GM13976 (cell line): Measurements from ENCODE around the gene EVX1.

ENCODE experiments used
- DNase-seq: peaks from one replicate; pipeline ENCODE4 v3.0.0; 2012; ENCODE audit warnings: low spot score
- CTCF ChIP-seq: IDR thresholded peaks from 2 replicates; pipeline ENCODE4 v1.5.1; 2012; ENCODE audit warnings: borderline replicate concordance, mild to moderate bottlenecking; ENCODE audit not compliant: insufficient read depth; ENCODE audit errors: extremely low read depth, missing control alignments, control extremely low read depth
- in situ Hi-C: fragments of 300-500 bp; cut with MboI; formaldehyde crosslinking; loops from one replicate; pipeline ENCODE4 v1.12.0; 2022; ENCODE audit warnings: low sequenced_read_pairs, mixed read lengths, inconsistent platforms; ENCODE audit not compliant: unreplicated experiment

EVX1 gene

GRCh38 chr7:27229448-27229847 lies 13.2 kb upstream of the EVX1 start:
- in situ Hi-C loops = no loop called here
- no peak for DNase-seq
- no peak for TF ChIP-seq CTCF

DNA sequence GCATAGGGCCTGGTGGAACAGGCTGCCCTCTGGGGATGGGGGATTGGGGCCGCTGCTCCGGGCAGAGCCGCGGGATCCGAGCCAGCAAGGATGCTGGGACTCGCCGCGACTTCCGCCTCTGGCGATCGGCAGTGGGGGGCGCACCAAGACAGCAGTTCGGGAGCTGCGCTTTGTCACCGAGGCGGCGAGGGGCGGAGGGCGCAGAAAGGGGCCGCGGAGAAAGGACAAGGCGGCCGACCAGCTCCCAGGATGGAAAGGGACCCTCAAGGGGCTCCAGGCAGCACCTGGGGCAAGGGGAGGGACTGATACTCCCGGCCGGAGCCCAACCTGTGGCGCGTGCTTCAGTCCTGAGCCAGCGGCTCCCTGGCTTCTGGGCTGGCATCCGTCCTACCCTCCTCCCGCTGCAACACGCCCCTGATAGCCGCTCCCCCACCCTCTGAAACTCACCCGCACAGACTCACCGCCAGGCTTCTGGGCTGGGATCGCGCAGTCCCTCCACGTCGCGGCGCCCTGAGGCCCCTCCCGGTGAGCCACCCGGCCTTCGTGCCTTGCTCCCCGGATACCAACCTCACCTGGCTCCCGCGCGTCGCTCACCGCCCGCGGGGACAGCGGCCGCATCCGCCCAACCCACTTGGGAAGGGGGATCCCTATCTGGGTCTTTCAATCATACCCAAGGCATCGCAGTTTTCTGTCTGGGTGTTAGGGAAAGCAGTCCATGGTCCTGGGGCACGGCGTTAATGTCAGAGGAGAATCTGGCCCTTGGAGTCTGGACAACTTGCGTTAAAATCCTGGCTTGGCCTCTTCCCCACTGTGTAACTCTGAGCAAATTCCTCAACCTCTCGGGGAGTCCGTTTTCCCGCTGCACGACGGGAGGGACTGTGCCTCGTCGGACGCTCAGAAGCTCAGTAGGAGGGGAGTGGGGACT lies 7.0 kb upstream of the EVX1 start:
- peak; percentile 59 for DNase-seq

DNA sequence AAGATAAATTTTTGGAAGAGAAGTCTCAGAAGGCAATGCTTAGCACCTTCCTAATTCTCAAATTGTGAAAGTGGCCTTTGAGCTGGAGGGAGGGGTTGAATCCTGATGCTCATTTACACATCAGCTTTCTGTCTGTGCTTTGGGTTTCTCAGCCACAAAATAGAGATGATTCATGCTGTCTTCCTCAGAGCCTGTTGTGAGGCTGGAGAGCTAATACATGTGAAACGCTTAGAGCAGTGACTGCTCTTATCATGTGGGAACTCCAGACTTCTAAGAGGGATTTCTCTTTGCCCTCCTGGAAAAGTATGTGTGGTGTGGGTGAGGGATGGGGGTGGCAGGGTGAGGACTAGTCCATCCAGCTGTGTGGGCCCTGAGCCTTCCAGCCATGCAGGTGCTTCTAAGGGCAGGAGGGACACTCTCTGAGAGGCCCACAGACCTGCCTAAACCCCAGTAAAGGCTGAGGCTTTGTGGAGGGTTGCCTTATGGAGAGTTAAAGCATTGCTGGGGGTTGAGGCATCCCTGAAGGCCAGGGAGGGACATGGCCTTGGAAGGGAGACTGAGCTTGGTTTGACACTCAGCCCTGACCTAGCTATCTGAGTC lies 4.8 kb upstream of the EVX1 start:
- DNase-seq = no peak
- no peak for TF ChIP-seq CTCF
- in situ Hi-C loops = no loop called here

More for the DNA sequence above, 7.0 kb upstream of the EVX1 start:
- peak; percentile 28 for TF ChIP-seq CTCF
- in situ Hi-C loops = no loop called here

DNA sequence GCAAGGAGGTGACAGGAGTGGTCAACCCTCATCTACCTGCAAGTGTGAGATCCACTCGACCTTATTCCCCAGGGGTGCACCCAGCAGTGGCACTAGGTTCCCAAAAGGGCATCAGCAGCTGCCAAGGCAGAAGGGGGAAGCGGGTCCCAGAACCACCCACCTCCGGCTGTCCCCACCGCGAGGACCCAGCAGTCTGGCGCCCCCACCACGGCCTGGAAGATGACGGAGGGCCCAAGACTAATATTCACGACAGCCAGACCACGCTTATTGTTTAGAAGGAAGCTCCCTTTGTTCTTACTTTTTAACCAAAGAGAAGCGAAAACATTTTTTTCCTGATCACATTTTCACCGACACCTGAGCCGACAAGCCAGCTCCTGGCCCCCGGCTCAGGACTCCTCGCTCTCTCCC lies 3.6 kb upstream of the EVX1 start:
- in situ Hi-C loops = no loop called here

GRCh38 chr7:27239387-27240014 lies 3.1 kb upstream of the EVX1 start:
- TF ChIP-seq CTCF = no peak
- in situ Hi-C loops = loop anchor here (10.0 kb wide), 1 partner anchor 45 kb away; no protein-coding TSS in a partner anchor
- DNase-seq = no peak

More for the DNA sequence above, 3.6 kb upstream of the EVX1 start:
- TF ChIP-seq CTCF = no peak
- no peak for DNase-seq

GRCh38 chr7:27240015-27240731 lies 2.4 kb upstream of the EVX1 start:
- in situ Hi-C loops = loop anchor here (10.0 kb wide), 1 partner anchor 45 kb away; no protein-coding TSS in a partner anchor
- no peak for TF ChIP-seq CTCF
- DNase-seq = no peak
